NCI-H1694 (cell line): ENCODE data around the gene DIABLO.
"Not testable (repeated sequence)": the region's sequence is repeated elsewhere in the genome, so short reads cannot be mapped to it uniquely, and the experiment has no call there.

Experiments
- DNase-seq: peaks from one replicate; lab custom pipeline; 2025; lab: John Stamatoyannopoulos, UW

Gene DIABLO

DNA sequence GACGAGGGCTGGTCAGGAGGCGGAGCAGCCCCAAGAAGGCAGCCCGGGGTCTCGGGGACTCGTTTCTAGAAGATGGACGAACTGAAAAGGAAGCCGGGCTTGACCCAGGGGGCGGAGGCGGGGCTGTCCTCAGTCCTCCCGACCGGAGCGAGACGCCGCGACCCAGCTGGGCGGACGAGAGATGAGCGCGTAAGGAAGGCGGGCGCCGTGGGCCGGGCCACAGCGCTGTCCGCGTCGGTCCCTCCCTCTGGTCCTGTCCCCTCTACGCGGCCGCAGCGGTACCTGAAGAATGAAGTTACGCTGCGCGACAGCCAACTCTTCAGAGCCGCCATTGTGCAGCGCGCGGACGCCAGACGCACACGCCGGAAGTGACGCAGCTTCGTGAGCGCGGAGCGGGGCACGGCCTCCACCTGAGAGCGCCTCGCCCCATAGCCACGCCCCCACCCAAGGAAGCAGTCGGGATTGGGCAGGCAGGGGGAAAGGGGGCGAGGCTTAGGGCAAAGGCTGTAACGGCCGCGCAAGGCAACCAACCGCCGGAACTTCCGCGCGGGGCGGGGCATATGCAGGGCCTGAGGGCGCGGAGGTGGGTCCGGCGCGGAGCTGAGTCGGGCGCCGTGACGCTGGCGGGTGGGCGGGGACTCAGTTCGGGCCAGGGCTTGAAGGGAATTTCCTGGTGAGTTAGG lies at the start of gene DIABLO:
Gene DIABLO, minus strand, starts transcription at position 370 of the 683 bp plus-strand sequence. Its CDS starts 38 bp downstream, at position 332.
- DNase-seq, result peak; percentile 95

DNA sequence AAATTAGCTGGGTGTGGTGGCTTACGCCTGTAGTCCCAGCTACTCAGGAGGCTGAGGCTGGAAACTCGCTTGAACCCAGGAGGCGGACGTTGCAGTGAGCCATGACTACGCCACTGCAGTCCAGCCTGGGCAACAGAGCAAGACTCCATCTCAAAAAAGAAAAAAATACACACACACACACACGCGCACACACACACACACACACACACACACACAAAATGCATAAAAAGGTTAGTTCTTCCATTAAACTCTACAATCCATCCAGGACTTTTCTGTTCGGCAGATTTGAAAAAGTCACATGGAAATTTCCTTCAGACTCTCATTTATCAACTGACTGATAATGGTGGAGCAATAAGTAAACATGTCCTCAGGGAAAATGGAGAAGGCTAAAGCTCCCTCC lies 49.6 kb upstream of the DIABLO start:
- no peak for DNase-seq

DNA sequence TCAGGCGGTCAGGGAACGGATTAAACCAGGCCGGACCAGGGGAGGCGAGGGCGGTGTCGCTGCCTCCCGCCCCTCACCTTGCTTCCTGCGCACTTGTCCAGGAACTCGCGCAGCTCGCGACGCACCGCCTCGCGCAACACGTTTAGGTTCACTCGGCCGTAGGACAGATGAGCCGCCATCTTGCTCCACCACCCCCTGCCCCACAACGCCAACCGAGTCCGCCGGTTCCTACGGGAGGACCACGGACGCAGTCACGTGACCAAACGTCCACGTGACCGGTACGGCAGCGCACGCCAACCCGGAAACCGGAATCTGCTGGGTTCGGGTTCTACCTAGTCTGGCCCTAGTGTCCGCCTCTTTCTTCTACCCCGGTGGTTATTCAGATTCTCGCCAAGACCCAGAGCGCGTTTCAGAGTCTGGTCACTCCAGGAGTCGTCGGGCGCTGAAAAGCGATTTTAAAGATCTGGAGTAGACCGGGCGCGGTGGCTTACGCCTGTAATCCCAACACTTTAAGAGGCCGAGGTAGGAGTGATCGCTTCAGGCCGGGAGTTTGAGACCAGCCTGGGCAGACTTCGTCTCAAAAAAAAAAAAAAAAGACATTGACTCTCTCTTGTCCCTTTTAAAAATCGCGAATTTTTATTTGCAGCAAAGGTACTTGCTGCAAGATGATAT lies 40.5 kb upstream of the DIABLO start, which contains the start of gene VPS33A:
Gene VPS33A, minus strand, starts transcription at position 265 of the 672 bp plus-strand sequence. Its CDS starts 86 bp downstream, at position 179.
- DNase-seq, result peak; percentile 88

DNA sequence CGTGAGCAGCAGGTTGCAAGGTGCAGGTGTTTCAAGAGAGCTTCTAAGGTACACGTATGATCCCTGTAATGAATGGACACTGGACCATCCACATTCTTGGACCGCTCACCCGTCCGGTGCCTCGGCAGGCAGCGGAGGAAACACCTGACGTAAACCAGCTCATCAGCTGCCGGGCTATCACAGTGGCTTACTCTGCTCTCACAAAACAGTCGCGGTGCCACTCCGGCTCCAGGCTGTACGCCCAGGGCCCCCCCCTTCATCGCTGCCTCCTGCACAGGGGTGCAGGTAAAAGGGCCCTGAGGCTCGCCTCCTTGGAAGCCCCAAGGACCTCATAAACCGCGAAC lies 40.0 kb upstream of the DIABLO start:
- DNase-seq, result no peak

DNA sequence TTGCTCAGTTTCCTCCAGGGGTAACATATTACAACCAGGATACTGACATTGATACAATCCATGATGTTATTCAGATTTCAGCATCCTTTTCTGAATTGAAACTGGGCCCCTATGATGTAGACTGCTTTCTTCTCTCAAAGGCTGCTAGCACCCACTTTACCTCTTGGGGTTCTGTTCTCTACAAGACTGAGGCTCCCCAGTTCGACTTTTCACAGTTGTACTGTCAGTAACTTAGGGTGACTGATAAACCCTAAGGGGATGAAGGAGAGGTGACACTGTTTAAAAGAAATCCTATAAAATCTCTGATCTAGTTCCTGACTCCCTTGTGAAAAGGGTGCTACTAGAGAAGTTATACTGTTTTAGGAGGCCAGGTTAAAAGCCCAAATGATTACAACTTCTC lies 39.6 kb upstream of the DIABLO start:
- DNase-seq, result no peak

DNA sequence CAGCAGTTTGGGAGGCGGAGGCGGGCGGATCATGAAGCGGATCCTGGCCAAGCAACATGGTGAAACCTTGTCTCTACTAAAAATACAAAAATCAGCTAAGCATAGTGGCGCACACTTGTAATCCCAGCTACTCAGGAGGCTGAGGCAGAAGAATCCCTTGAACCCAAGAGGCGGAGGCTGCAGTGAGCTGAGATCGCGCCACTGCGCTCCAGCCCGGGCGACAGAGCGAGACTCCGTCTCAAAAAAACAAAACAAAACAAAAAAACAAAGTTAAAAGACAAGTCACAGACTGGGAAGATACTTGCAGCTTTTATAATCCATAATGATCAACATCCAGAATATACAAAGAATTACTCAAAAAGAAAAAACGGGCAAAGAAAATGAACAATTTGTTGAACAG lies 34.9 kb upstream of the DIABLO start:
- not testable (repeated sequence) for DNase-seq

DNA sequence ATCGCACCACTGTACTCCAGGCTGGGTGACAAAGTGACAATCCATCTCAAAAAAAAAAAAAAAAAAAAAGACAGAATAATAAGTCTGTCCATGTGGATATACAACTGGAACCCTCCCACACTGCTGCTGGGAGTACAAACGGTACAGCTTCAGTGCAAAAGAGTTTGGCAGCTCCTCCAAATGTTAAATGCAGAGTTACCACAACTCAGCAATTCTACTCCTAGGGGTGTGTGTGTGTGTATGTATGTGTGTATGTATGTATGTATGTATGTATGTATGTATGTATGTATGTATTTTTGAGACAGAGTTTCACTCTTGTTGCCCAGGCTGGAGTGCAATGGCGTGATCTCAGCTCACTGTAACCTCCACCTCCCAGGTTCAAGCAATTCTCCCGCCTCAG lies 33.1 kb upstream of the DIABLO start:
- DNase-seq, result not testable (repeated sequence)

DNA sequence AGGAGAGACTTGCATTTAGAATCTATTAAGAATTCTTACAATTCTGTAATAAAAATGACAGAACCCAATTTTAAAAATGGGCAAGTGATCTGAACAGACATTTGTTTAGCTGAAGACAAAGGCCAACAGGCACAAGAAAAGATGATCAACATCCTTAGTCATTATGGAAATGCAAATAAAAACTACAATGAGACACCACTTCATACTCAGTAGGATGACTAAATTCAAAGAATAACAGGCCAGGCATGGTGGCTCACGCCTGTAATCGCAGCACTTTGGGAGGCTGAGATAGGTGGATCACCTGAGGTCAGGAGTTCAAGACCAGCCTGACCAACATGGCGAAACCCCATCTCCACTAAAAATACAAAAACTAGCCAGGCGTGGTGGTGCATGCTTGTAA lies 32.6 kb upstream of the DIABLO start:
- not testable (repeated sequence) for DNase-seq

DNA sequence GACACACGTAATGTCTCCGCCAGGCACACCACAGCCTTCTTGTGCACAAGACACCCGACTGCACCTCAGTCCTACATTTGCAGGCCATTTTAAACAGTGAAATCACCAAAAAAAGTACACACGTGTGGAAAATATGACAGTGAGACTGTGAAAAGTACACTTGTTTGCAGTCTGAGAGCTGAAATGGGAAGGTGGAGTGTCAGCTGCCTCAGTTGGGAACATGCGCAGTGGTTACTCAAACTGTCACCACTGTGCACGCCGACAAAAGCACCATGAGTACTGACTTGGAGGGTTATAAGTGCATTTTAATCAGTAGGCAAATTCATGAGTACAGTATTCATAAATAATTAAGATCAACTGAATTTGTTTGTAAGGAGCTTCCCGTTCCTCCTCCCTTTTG lies 24.7 kb upstream of the DIABLO start:
- no peak for DNase-seq

DNA sequence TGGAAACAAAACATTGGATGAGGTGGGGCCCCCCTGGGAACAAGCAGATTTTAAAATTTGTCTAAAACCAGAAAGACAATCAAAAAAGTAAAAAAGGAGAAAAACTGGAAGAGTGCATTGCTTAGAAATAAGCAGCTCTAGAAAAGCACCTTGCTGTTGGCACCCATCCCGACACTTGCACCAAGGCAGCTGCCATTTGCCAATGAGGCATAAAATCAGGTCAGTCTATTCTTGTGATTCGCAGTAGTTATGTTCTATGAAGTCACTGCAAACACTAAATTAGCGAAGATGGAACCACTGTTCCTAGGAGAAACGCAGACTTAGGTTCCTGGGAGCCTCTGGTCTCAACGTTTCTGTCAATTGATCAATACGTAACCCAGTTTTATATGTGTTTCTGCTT lies 24.2 kb upstream of the DIABLO start:
- peak; percentile 23 for DNase-seq

DNA sequence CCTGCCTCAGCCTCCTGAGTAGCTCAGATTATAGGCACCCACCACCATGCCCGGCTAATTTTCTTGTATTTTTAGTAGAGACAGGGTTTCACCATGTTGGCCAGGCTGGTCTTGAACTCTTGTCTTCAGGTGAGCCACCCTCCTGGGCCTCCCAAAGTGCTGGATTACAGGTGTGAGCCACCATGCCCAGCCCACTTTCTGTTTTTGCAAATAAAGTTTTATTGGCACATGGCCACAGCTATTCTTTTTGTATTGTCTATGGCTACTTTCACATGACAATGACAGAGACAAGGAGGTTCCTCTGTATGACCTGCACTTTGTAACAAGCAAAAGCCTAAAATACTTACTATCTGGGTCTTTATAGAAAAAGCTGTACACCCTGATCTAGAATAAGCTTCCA lies 19.7 kb upstream of the DIABLO start:
- DNase-seq, result no peak

DNA sequence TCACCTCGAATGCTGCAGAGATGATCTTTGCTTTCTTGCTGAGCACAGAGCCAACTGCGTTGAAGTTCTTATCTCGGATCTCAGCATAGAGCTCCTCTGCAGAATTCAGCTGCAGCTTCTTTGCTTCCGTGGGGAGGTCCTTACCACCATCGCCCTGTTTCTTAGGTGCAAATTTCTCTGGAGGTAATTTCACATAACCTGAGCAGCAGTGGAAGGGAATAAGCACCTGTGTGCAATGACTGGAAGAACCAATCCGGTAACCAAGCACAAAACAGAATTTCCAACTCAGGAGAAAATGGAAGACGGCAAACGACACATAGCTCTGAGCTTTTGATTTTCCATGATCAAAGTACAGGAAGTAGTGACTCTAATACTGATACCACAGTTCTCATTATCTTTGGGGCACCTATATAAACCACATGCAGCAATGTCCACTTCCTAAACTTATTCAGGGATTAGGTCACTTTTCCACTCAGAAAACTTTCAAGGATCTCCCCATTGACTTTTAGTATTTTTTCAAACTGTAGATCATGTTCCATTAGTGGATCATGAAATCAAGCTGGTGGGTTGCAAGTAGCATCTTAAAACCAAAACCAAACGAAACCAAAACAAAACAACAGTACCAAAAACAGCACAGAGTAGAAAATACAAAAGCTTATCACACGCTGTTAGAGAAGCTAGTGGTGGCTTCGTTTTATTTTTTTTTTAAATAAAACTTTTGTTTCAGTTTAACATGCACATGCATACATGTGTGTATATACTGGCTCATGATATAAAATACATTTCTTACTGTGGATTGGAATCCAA lies 18.9 kb upstream of the DIABLO start:
- DNase-seq, result no peak

DNA sequence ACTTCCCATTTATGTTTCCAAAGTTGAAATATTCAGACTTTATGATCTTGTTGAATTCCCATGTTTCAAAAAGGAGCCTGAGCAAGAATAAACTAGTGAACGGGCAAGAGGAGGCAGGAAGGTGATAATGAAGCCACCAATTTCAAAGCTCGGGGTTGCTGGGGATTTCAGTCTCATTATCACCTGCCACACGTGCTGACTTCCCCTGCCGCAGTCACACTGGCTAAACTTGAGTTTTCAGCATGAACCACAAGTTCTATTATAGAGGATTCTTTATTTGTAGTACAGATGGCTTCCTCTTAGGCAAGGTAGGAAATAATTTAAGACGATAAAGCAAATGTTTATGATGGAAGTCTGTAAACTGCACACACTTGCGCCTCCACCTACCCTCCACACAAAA lies 18.1 kb upstream of the DIABLO start:
- DNase-seq, result no peak

DNA sequence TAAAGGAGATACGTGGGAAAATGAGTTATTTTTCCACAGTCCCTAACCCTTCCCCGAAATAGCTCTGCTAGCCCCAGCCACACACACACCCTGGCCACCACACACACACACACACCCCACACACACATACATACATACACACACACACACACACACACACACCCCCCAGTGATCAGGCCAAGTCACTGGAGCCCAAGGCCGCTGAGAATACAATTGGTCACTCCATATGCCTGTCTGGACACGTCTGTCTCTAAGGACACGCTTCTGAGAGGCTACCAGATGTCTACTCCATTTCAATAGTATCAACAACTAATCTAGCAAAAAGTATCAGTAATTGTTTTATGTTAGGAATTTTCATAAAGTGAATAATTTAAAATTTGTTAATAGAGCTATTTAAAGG lies 13.0 kb upstream of the DIABLO start:
- DNase-seq, result no peak

DNA sequence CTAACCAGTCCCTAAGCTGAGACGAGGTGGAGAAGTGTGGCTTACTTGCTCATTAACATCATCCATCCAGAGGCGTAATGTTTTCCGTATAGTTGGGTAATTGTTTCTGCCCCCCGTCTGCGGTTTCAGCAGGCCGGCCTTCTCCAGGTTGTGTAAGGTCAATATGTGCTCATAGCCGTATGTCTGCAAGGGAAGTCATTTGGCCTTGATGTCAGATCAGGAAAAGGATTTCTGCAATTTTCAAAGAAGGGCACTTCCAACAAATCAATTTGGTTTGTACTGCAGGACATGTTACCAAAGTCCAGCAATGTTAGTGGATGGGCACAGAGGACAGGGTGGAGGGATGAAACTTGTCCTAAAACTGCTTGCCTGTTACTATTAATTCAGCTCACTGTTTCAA lies 9.9 kb upstream of the DIABLO start:
- DNase-seq, result no peak

DNA sequence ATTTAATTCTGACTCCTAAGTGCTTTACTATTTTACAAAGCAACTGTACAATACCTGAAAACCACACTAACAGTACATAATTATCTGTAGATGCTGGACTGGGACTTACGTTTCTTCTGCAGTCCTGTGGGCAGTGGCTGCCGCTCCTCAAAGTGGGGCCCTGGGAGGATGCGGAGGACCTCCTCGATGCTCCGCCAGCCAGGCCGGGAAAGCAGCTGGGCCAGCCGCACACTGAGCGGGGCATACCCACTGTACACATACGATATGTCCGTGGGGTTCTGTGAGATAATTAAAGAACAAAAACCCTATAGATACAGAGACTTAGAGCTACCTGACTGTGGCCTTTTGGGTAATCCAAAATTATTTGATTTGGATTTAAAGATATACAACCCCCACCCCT lies 6.8 kb upstream of the DIABLO start:
- no peak for DNase-seq

DNA sequence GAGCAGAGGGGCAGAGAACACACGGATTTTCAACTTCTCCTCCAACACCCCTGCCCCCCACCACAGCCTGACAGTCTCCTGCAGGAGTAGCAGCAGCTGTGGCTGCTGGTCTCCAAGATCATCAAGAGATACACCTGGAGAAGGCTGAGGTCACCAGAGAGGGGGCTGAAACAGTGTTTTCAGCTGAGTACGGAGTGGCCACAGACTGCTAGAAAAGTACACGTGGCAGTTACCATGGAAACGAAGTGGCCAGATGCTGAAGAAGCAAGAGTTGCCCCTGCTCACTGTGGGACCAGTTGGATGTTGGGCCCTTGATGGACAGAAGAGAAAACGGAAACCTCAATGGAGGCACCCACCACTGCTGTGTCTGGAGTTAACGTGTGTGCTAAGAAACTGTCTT lies 4.9 kb upstream of the DIABLO start:
- DNase-seq, result no peak

DNA sequence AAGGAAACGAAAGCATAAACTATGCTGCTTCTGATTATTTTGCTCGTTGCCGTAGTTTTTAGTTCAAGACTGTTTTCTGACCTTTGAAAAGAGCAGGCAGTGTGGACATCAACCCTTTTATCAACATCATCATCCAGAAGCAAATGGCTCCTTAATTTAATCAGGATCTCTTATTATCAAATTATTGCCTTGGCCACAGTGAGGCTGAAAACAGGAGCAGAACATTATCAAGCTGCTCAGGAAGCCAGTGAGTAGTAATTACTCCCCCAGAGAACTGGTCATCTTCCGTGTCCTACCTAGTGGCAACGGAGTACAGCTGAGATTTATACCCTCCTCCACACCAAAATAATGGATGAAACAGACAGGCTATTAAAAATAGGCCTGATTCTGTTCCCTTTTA lies 2.2 kb upstream of the DIABLO start:
- no peak for DNase-seq

DNA sequence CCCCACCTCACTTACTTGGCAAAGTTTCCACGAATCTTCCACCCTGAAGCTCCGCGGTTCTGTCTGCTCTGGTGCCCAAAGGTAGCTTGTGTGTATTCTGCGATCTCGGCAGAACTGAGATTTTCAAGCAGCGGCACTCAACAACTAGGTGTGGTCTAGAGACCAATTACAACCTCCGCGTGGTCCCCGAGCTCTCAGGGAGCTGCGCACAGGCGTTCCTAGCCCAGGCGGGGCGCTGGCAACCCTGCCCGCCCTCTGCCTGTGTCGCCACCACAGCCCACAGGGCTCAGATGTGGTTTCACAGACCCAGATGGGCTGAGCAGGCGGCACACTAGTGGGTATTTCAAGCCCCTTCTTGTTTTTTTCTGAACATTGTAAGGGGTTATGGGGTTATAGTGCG lies 1.5 kb upstream of the DIABLO start:
- no peak for DNase-seq

DNA sequence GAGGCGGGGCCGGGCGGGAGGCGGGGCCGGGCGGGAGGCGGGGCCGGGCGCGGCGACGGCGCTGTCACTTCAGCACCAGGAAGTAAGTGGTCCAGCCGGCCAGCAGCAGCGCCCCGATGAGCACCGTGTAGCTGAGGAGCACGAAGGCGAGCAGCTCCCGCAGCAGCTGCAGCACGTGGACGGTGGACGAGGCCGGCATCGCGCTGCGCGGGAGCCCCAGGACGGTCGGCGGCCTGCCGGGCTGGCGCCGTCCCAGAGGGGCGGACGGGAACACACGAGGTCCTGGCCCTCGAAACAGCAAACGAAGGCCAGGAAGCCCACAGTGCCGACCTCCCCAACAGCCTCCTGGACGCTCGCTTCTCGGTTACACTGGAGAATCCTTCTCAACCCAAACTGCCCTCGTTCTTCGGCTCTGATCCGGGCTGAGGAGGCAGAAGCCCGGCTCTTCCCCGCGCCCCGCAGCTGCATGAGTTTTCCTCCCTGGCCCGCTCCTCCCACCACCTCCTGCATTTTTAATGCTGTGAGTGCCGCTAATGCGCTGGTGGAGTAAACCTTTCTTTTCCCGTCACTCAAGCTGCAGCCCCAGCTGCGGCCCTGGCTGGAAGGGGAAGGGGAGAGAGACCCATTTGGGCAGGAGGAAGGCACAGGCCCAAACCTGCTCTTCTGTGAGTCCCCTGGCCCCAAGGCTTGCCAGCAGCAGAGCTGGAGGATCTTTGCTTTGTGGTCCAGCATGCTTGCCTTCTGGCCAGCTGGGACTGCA lies 694 bp upstream of the DIABLO start:
- DNase-seq, result no peak

DNA sequence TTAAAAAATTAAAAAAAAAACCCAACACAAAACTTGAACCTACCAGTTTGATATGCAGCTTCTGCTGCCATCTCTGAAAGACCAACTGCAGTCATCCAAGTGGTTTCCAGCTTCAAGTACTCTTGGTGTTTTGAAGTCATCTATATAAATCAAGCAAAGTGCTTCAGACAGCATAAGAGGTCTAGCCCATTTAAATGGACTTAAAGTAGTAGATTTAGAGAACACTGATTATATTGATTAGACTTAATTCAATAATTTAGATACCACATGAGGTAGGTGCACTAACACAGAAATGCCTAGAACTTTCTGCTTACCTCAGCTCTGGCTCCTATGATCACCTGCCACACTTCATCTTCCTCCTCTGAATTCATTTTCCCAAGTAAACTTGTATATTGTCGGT lies 9.4 kb downstream of the DIABLO start:
- no peak for DNase-seq

DNA sequence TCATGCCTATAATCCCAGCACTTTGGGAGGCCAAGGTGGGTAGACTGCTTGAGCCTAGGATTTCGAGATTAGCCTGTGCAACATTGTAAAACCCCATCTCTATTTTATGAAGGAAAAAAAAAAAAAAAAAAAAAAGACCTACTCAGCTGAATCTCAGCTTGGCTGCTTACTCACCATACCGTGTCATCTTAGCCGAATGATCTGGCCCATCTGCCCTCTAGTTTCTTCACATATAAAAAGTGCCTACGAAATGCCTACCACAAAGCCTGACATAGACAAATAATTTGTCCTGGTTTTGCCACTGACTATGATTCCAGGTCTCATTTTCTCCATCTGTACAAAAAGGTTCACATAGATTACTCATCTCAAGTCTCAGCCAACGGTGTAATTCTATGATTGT lies 10.1 kb downstream of the DIABLO start:
- DNase-seq, result no peak
